NB4 (cell line): Measurements from ENCODE around the gene C5AR2.
A peak's percentile ranks its signal among the peaks of the same experiment; 100 is the strongest.
"Not testable (repeated sequence)": the region's sequence is repeated elsewhere in the genome, so short reads cannot be mapped to it uniquely, and the experiment has no call there.

Experiments used
- DNase-seq: peaks from one replicate; pipeline ENCODE4 v3.0.0; 2010; ENCODE audit warnings: low read depth
- H3K4me3 ChIP-seq: one replicate; pipeline ENCODE4 v1.5.1; 2011; ENCODE audit warnings: mild to moderate bottlenecking, low read depth, low read length, moderate library complexity
- MAX ChIP-seq: IDR thresholded peaks from 2 replicates; pipeline ENCODE4 v1.6.1; 2011; ENCODE audit warnings: low read depth, low read length
- MYC ChIP-seq: IDR thresholded peaks from 2 replicates; pipeline ENCODE4 v1.6.1; 2011; ENCODE audit warnings: low read depth, low read length
- POLR2A ChIP-seq: IDR thresholded peaks from 2 replicates; pipeline ENCODE4 v1.6.1; 2011; ENCODE audit warnings: mild to moderate bottlenecking; ENCODE audit not compliant: insufficient read length; ENCODE audit errors: extremely low read depth
- TF ChIP-seq, protein P1 (sequence below): IDR thresholded peaks from one replicate; pipeline ENCODE4 v1.5.1; 2012; ENCODE audit warnings: low read depth, low read length

The C5AR2 gene

GRCh38 chr19:47378246-47378645 lies 46.3 kb downstream of the C5AR2 start:
- H3K4me3 ChIP-seq = no peak overlapping the region
- peak; percentile 14 for DNase-seq
- TF ChIP-seq, protein P1, sequence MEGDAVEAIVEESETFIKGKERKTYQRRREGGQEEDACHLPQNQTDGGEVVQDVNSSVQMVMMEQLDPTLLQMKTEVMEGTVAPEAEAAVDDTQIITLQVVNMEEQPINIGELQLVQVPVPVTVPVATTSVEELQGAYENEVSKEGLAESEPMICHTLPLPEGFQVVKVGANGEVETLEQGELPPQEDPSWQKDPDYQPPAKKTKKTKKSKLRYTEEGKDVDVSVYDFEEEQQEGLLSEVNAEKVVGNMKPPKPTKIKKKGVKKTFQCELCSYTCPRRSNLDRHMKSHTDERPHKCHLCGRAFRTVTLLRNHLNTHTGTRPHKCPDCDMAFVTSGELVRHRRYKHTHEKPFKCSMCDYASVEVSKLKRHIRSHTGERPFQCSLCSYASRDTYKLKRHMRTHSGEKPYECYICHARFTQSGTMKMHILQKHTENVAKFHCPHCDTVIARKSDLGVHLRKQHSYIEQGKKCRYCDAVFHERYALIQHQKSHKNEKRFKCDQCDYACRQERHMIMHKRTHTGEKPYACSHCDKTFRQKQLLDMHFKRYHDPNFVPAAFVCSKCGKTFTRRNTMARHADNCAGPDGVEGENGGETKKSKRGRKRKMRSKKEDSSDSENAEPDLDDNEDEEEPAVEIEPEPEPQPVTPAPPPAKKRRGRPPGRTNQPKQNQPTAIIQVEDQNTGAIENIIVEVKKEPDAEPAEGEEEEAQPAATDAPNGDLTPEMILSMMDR = no peak
- no peak for TF ChIP-seq MAX
- TF ChIP-seq MYC = no peak
- TF ChIP-seq POLR2A = no peak

GRCh38 chr19:47379381-47379938 lies 47.5 kb downstream of the C5AR2 start:
- DNase-seq = peak; percentile 24
- TF ChIP-seq POLR2A (no peak), MAX (no peak), MYC (no peak)
- TF ChIP-seq, protein P1 = no peak

GRCh38 chr19:47380559-47380958 lies 48.6 kb downstream of the C5AR2 start:
- TF ChIP-seq, protein P1 = no peak
- TF ChIP-seq POLR2A (no peak), MAX (no peak), MYC (no peak)
- peak; percentile 25 for DNase-seq
- no peak overlapping the region for H3K4me3 ChIP-seq

More at GRCh38 chr19:47379381-47379938, 47.5 kb downstream of the C5AR2 start:
- no peak overlapping the region for H3K4me3 ChIP-seq

DNA sequence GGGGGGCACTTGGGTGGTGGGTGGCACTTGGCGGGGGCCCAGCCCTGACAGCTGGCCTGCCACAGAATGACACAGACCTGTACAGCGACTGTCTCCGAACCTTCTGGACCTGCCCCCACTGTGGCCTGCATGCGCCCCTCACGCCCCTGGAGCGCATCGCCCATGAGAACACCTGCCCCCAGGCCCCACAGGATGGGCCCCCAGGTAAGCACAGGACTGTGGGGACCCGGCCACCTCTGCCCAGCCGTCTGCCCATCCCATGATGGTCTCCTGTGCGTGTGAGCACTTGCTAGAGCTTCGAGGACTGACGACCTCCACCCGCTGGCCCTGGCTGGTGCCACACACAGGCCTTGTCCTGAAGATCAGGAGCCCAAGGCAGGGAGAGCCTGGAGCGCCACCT lies 49.1 kb downstream of the C5AR2 start:
- TF ChIP-seq, protein P1 = no peak
- peak; percentile 8 for TF ChIP-seq POLR2A
- DNase-seq = peak; percentile 44
- no peak overlapping the region for H3K4me3 ChIP-seq

- H3K4me3 ChIP-seq = no peak overlapping the region
- peak; percentile 95 for DNase-seq
- TF ChIP-seq POLR2A (peak; percentile 6), MYC (peak; percentile 93), MAX (peak; percentile 99)
- TF ChIP-seq, protein P1 = no peak
Measured at GRCh38 chr19:47381653-47382279, 49.8 kb downstream of the C5AR2 start.

DNA sequence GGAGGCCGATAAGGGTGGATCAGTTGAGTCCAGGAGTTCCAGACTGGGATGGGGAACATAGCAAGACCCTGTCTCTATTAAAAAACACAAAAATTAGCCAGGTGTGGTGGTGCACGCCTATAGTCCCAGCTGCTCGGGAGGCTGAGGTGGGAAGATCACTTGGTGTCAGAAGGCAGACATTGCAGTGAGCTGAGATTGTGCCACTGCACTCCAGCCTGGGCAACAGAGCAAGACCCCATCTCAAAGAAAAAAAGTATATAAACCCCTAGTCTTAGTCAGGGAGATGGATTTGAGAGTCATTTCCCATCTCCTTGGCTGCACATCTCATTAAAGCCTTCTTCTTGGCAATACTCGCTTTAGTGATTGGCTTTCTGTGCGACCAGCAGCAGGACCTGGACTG lies 51.9 kb downstream of the C5AR2 start:
- H3K4me3 ChIP-seq = not testable (repeated sequence)
- peak; percentile 26 for DNase-seq

GRCh38 chr19:47384533-47384932 lies 52.6 kb downstream of the C5AR2 start:
- H3K4me3 ChIP-seq, DNase-seq: not testable (repeated sequence)

GRCh38 chr19:47386582-47386981 lies 54.6 kb downstream of the C5AR2 start:
- peak; percentile 66 for DNase-seq

DNA sequence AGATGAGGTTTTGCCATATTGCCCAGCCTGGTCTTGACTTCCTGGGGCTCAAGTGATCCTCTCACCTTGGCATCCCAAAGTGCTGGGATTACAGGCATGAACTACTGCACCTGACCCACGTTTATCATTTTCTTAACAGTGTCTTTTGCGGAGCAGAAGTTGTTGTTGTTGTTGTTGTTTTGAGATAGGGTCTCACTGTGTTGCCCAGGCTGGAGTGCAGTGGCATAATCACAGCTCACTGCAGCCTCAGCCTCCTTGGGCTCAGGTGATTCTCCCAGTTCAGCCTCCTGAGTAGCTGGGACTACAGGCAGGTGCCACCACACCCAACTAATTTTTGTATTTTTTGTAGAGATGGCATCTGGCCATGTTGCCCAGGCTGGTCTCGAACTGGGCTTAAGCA lies 55.6 kb downstream of the C5AR2 start:
- H3K4me3 ChIP-seq, DNase-seq: not testable (repeated sequence)

More at GRCh38 chr19:47386582-47386981, 54.6 kb downstream of the C5AR2 start:
- not testable (repeated sequence) for H3K4me3 ChIP-seq

- DNase-seq = peak; percentile 70
- H3K4me3 ChIP-seq = not testable (repeated sequence)
Measured at GRCh38 chr19:47388721-47389120, 56.7 kb downstream of the C5AR2 start.
